Dedifferentiated amniotic fluid mesenchymal stem cell (primary cell): Measurements from ENCODE around the gene CAAP1.
"Not testable (repeated sequence)": the region's sequence is repeated elsewhere in the genome, so short reads cannot be mapped to it uniquely, and the experiment has no call there.

Experiments
- DNase-seq: peaks from one replicate; pipeline ENCODE4 v3.0.0-alpha.2; 2016; ENCODE audit errors: extremely low spot score

Gene CAAP1, protein sequence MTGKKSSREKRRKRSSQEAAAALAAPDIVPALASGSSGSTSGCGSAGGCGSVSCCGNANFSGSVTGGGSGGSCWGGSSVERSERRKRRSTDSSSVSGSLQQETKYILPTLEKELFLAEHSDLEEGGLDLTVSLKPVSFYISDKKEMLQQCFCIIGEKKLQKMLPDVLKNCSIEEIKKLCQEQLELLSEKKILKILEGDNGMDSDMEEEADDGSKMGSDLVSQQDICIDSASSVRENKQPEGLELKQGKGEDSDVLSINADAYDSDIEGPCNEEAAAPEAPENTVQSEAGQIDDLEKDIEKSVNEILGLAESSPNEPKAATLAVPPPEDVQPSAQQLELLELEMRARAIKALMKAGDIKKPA

DNA sequence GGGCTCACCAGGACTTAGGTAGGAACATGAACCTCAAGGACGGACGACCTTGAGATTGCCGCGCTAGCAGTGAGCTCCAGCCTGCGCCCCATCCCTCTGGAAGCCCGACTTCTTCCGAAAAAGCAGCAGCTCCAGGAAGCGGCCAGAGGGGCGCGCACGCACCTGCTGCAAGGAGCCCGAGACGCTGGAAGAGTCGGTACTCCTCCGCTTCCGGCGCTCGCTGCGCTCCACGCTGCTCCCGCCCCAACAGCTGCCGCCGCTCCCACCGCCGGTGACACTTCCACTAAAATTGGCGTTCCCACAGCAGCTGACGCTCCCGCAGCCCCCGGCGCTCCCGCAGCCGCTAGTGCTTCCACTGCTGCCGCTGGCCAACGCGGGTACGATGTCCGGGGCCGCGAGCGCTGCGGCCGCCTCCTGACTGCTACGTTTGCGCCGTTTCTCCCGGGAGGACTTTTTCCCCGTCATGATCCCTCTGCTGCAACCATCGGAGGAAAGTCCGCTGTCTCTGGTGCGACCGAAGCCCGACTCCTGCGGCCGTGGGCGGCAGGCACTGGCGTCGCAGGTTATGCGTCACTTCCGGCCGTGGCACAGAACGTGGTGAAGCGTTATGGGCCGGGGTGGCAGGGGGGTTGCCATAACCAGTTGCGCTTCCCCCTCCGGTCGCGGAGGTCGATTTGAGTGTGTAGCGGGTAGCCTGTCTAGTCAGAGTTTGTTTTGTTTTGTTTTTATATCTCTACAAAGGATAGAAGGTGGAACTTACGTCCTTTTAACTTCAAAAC lies at the start of gene CAAP1:
Gene CAAP1, minus strand, starts transcription at position 552 of the 779 bp plus-strand sequence. Its CDS starts 87 bp downstream, at position 465.
- peak; percentile 94 for DNase-seq

DNA sequence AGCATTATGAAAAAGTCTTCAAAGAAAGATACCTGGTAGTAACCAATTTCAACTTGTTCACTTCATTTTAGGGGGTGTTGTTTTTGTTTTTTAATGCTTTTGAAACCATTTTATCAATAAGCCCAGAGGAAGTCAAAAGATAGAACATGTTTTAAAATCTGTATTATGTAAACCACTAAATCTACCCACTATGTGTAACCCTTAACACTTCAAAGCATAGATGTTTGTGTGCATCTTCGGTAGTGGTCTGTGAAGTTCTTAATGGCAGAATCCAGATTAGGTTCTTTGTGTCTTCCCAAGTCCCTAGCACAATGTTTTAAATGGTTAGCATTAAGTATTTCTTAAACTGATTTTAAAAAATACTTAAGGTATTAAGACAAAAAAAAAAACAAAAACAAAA lies 48.2 kb upstream of the CAAP1 start:
- no peak for DNase-seq

DNA sequence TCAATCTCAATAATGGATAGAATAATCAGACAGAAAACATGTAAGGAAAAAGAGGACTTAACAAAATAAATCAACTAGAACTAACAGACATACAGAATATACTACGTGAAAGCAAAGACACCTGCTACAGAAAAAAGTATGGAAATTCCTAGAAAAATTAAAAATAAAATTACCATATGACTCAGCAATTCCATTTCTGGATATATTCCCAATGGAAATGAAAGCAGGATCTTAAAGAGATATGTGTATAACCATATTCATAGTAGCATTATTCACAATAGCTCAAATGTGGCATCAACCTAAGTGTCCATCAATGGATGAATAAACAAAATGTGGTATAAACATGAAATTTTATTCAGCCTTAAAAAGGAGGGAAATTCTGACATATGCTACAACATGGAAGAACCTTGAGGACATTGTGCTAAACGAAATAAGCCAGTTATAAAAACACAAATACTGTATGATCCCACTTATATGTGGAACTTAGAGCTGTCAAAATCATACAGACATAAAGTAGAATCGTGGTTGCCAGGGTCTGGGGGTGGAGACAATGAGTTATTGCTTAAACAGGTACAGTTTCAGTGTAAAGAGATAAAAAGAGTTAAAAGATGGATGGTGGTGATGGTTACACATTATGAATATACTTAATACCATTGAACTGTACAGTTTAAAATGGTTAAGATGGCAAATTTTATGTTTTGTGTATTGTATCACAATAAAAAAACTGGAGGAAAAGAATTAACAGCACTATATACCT lies 47.5 kb upstream of the CAAP1 start:
- DNase-seq: no peak

DNA sequence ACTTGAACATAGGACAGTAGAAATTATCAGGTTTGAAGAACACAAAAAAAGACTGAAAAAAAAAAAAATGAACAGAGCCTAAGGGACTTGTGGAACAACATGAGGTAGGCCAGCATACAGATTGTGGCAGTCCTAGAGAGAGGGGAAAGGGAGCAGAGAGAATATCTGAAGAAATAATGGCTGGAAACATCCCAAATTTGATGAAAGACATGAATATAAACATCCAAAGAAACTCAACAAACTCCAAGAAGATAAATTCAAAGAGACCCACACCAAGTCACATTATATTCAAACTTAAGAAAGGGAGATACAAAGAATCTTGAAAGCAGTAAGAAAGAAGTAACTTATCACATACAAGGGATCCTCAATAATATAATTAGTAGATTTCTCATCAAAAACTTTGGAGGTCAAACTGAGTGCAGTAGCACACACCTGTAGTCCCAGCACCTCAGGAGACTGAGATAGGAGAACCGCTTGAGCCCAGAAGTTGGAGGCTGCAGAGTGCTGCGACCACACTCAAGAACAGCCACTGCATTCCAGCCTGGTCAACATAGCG lies 45.3 kb upstream of the CAAP1 start:
- DNase-seq: no peak

DNA sequence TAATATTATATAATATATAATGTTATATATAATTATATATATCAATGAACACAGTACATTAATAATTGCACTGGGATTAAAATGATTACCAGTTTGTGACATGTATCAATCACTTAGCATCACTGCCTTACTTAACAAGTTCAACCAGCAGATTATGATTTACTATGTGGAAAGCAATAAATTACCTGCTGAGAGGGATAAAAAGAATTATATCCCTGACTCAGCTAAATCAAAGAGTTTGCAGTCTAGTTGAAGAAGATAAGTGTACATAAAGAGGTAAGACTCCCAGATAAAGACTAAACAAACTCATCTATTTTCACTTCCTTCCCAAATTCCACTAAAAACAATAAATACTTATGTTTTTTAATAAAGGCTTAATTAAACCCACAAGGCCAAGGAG lies 43.2 kb upstream of the CAAP1 start:
- DNase-seq: no peak

DNA sequence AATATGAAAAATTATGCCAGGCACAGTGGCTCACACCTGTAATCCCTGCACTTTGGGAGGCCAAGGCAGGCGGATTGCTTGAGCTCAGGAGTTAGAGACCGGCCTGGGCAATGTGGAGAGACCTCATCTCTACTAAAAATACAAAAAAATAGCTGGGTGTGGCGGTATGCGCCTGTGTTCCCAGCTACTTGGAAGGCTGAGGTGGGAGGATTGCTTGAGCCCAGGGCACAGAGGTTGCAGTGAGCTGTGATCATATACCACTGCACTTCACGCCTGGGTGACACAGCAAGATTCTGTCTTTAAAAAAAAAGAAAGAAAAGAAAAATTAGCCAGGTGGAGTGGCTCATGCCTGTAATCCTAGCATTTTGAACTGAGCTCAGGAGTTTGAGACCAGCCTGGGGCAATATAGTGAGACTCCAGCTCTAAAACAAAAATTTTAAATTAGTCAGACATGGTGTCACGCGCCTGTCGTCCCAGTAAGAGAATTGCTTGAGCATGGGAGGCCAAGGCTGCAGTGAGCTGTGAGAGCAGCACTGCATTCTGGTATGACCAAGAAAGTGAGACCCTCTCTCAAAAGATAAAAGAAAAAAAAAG lies 36.4 kb upstream of the CAAP1 start:
- no peak for DNase-seq

DNA sequence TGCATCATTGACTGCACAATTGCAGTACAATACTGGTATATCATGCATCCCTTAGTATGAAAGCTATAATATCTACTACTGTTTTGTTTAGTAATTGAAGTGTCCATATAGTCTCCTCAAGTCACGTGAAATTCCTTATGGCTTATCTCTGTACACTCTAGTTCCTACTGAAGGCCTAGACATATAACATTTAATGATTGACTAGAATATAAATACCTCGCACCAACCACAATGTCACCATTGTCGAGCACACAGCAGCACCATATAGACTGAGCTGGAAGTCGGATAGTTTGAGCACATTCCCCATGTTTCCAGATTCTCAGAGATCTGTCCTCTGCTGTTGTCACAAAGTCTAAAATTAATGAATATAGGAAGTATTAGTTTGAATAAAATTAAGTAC lies 33.0 kb upstream of the CAAP1 start:
- DNase-seq: no peak

DNA sequence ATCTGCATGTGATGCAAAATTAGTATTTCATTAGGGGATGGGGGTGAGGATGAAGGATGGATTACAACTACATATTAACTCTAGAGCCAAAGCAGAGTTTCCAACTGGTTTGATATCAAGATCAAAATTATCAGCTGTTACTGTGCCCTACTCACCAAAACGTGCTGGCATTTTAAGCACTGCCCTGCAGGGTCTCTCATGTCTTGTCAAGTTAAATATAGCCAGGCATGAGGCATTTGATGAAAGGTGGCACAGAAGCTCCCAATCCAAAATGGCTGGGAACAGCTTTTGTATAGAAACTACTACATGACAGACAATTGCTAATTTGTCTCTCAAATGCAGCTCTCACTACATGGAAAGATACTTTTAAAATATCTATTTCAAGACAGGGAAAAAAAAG lies 27.1 kb upstream of the CAAP1 start:
- DNase-seq: no peak

DNA sequence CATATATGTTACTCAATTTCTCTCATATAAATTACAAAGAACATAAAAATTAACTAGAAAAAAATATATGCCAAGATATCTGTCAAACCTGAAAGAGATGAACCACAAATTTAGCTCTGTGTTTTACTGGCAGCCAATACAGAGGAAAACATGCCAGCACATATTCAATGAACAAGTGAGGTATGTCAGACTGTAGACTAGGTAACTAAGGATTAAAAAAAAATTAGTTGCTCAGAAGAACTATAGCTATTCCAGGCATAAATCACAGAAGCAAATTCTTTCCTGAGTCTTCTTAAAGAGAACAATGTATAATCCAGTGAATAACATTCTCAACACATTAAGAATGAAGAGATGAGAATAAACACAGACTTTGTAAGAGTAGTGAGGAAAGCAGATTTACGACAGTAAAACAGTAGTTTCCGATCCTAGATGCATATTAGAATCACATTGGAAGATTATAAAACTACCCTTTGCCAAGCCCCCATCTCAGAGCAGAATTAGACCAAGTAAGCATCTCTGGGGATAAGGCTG lies 20.6 kb upstream of the CAAP1 start:
- no peak for DNase-seq

DNA sequence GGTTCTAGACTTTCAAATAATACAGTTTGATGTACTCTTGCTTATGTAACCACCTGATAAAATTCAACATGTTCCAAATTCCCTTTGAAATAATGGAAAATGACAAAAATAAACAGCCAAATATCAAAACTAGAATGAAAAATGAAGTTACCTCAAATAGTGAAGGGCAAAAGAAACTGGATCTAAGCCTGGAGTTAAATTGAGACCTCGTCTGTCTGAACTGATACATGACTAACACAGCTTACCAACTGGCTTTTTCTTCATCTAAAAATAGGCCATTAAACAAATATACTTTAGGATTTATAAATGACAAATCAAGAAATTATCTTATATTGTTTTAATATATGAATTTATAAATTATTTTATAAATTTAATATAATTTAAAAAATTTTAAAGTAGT lies 12.1 kb upstream of the CAAP1 start:
- DNase-seq: no peak

DNA sequence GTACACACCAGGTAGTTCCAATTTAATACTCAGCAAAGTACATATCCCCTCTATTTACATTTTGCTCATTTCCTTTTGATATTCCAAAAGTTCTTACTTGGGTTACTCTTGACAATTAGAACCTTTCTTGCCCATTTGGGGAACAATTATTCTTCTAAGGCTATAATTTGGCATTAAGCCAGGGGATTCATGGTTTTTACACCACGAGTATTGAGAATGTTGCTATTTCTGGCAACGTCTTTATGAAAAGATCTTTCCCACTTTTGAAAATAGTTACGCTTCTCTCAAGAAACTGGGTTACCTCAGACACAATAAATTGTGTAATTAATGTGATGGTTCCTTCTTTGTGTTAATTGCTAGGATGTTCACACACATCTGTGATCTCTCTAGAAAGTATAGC lies 11.5 kb upstream of the CAAP1 start:
- DNase-seq: no peak

DNA sequence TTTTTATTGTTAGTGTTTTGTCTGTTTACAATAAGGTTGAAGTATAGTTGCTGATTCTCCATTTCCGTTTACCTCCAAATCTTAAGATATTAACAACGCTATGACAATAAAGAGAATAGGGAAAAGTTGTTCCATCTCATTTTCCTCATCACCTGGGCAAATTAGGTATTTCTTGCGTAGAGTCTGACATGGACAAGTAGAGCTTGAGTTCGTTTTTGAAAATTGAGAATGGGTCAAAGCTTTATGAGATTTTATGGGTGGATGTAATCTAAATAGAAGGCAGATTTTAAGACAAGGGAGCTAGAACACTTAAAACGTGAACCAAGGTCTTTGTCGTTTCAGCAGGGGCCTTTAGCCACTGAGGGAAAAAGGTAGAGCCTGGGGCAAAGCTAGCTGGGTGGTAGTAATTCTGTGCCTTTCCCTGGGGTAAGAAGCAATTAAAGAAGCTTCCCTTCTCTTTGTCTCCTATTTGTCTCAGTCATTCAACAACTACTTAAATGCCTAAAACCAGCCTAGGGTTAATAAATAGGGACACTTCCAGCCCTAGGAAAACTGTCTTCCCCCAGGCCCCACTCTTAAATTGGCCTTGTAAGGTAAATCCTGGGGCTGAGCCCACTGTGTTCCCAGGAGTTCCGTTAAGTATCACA lies 551 bp upstream of the CAAP1 start:
- no peak for DNase-seq

DNA sequence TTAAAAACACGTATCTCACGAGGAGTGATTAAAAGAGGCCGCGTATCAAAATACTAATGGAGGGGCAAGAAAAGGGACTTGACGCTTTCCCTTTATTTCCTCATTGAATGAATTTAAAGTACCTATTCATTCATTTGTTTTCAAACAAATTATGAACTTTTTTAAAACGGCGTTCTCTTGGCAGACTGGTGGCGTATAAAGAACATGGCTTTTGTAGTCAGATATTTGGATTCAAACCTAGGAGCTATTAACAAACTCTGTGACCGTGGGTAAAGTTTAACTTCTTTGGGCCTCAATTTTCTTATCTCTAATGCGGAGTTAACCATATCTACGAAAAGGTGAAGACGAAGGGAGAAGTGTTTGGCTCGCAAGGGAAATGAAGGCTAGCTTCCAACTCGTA lies 876 bp downstream of the CAAP1 start:
- no peak for DNase-seq

DNA sequence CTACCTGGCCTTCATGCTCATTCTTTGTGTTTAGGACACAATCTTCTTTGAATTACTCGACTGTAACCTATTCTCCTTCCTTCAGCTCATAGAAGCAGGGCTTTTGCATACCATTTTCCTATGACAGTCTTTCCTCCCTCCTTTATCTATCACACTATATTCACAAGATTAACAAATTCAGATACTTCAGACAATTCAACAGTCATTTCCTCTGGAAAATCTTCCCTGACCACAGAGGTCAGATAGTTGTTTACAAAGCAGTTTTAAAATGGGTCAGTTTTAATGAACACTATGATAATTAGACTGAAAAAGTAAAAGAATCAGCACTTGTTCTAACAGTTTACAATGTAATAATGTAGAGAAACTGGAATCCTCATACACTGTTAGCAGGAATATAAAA lies 4.3 kb downstream of the CAAP1 start:
- no peak for DNase-seq

DNA sequence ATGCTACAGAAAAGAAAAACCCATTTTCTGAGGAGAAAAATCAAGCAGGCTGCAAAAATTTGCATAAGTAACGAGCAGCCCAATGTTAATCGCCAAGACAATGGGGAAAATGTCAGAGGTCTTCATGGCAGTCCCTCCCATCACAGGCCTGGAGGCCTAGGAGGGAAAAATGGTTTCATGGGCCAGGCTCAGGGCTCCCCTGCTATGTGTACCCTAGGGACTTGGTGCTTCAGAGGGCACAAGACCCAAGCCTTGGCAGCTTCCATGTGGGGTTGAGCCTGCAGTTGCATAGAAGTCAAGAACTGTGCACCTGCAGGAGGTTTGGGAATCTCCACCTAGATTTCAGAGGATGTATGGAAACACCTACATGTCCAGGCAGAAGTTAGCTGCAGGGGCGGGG lies 10.4 kb downstream of the CAAP1 start:
- no peak for DNase-seq

DNA sequence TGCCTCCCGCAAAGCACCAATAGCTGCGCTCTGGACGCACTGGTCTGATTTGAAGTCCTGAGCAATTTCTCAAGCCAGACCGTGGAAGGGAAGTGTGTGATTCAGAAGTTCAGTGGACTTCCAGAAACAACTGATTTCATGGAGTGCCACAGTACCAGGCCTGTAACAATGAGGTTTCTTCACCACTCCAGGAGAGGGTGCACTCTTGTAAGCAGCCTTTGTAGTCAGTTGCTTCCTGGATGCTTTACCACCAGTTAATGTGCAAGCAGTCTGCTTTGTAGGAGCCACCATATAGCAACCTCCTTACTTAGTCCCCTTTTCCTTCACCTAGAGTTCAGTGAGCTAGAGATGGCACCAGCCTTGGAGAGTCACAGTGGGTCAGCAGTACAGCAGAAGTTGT lies 12.3 kb downstream of the CAAP1 start:
- no peak for DNase-seq

DNA sequence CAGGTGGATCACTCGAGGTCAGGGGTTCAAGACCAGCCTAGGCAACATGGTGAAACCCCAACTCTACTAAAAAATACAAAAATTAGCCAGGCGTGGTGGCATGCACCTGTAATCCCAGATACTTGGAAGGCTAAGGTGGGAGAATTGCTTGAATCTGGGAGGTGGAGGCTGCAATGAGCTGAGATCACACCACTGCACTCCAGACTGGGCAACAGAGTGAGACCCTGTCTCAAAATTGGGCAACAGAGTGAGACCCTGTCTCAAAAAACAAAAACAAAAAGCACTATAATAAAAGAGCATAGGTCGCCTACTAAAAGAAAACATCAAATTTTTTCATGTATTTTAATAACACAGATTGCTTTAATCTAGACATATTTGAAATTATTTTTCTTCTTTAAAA lies 17.4 kb downstream of the CAAP1 start:
- not testable (repeated sequence) for DNase-seq

DNA sequence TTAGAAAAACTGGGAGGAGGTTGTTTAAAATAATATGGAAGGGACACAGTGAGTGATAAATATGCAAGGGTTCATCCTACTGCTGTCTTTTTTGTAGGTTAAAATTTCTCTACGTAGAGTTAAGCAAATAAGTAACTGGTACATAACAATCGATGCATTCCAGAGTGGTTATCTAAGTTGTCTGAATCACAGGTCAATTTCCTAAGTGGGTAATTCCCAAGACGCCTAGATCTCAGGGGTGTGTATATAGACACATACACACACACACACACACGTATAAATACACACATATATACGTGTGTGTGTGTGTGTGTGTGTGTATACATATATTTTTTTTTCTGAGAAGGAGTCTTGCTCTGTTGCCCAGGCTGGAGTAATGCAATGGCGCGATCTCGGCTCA lies 22.3 kb downstream of the CAAP1 start:
- no peak for DNase-seq

DNA sequence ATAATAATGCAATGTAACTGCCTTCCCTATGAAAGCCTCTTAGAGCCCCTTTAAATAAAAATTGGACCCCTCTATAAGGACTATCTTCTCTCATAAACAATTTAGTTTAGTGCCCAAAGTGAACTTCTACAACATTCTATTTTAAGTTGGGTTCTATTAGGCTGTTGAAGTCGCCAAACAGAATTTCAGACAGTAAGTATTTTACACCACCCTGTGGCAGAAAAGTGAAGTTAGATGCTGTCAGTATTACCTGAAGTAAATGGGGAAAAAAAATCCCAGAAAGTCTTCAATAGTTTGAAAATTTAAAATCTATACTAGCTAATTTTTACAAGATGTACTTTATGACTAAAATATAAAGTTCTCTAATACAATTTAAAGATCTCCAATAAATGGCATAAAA lies 29.5 kb downstream of the CAAP1 start:
- peak; percentile 20 for DNase-seq

DNA sequence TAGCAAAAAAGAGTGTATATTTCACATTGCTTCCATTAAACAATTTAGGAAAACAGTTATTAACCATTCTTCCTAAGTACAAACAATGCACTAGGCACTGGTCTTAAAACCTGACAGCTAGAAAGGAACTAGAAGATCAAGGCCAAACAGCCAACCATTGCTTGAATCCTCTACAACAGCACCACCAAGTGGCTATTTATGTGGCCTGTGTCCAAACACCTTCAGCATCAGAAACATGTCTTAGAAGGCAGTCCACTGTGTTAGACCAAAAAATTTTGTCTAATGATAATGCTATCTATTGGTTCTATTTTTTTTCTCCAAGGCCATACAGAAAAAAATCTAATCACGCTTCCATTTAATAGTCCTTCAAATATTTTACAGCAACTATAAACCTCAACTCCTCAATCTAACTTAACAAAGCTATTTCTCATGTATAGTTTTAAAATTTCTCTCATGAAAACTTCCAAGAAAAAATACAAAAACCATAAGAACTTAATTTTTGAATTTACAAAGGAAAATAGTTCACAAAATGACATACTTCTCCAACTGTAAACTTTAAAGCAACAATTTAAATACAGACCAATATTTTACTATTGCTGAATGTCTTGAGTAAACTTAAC lies 36.1 kb downstream of the CAAP1 start:
- DNase-seq: peak; percentile 43

DNA sequence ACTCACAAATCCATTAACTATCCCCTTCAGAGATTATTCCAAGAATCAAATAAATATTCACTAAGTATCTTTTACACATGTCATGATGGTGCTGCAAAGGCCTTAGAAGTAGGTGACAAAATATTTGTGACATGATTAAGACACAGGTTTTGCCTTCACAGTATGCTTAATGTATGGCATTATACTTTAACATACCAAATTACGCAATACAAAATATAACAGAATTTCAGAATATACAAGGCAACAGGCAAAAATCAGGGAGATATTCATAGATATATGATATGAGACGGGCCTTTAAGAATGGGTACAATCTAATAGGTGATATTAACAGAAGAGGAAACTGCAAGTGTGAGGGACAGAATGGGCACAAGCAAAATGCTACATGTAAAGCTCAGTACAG lies 41.6 kb downstream of the CAAP1 start:
- no peak for DNase-seq
